AG20443 (cell line): ENCODE results near the gene WNT1.
A peak's percentile ranks its signal among the peaks of the same experiment; 100 is the strongest.

ENCODE experiments used
- DNase-seq: peaks from one replicate; pipeline ENCODE4 v3.0.0; 2012; ENCODE audit warnings: low spot score, mixed read lengths

The WNT1 gene

DNA sequence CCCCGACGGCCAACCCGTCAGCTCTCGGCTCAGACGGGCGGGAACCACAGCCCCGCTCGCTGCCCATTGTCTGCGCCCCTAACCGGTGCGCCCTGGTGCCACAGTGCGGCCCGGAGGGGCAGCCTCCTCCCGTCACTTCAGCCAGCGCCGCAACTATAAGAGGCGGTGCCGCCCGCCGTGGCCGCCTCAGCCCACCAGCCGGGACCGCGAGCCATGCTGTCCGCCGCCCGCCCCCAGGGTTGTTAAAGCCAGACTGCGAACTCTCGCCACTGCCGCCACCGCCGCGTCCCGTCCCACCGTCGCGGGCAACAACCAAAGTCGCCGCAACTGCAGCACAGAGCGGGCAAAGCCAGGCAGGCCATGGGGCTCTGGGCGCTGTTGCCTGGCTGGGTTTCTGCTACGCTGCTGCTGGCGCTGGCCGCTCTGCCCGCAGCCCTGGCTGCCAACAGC, at the start of gene WNT1:
TSS of gene WNT1 (plus strand) at position 32 of the 450 bp plus-strand sequence. CDS start at position 361, 329 bp downstream.
- no peak for DNase-seq

GRCh38 chr12:48929551-48929950, 48.6 kb upstream of the WNT1 start:
- no peak for DNase-seq

DNA sequence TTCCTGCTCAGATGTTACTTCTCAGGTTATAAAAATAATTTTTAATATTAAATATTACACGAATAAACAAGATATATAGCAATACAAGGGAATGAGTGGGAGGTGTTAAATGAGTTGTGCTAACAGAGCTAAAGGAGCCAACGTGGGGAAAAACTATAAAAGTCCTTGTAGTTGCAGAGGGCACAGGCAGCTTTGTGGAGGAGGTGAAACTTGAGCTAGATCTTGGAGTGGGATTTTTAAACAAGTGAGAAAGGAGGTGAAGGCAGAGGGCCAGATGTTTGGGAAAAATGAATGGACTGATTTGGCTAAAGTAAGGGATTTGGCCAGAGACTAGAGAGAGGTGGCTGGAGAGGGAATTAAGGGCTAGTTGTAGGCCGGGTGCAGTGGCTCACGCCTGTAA, 47.6 kb upstream of the WNT1 start:
- no peak for DNase-seq

DNA sequence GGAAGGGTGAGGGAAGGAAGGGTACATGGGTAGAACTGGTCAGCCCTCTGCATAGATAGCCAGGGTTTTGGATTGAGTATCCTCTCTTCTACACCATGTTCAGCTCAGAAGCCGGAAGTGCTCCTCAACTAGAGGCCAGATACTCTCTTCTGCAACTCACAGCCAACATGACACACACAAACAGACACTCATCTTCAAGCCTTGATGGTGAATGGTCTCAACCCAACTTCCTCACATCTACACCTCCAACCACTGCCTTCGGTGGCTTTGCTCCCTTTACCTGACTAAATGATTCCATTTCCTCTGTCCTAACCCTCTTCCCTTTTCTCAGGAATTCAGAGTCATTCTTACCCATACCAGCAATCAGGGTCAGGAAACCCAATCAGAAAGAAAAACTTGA, 45.2 kb upstream of the WNT1 start:
- no peak for DNase-seq

GRCh38 chr12:48933664-48934311, 44.3 kb upstream of the WNT1 start:
- DNase-seq: no peak

DNA sequence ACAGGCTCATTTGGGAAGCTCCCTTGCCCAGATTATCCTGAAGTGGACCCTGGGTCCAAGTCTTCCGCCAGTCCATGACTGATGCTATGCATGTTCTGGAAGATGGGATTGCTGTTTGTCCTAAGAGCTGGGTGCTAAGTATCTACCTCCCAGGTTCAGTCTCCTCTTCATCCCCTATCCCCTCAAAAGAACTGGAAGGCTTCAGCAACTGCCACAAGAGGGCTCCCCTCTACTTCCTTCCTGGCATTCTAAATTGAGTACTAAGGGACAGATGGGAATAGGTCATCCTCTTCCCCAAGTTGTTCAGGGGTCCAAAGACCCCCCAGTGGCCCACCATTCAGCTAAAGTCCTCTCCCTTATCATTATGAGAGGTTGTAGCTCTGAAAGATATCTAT, 43.8 kb upstream of the WNT1 start:
- no peak for DNase-seq

GRCh38 chr12:48936379-48936979, 41.6 kb upstream of the WNT1 start:
- DNase-seq: peak; percentile 93

GRCh38 chr12:48937170-48937569, 41.0 kb upstream of the WNT1 start:
- DNase-seq: no peak

DNA sequence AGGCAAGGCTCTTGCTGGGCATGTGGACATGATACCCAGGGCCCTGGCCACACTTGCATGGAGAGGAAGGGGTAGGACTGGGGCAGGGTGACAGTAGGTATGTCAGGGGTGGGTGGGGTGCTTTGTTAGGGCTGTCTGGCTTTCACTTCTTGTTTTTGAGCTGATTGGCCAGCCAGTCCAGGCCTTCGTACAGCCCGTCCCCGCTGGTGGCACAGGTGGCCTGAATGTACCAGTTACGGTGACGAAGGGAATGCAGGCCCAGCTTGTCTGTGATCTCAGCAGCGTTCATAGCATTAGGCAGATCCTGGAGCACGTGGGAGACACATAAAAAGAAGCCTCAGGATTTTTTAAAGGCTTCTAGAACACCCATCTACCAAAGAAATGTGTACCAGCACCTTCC, 39.3 kb upstream of the WNT1 start:
- no peak for DNase-seq

- no peak for DNase-seq
These were observed 37.9 kb upstream of the WNT1 start for GRCh38 chr12:48940181-48940580.

DNA sequence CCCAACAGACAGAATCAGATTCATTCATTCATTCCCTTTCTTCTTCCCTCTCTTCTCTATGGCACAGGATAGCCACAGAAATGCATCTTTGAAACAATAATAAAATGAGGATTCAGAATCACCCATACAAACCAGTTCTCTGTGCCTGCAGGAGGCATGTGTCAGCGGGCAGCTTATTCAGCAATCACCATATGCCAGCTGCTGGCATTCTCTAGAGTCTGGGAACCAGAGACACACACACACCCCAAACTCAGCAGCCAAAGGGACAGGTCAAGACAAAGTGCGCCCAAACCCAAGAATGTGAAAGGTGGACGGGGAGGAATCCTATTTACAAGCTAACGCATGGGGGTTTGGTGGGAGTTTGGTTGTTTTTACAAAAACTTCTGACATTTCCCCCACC, 34.9 kb upstream of the WNT1 start:
- DNase-seq: no peak

GRCh38 chr12:48946205-48946604, 31.9 kb upstream of the WNT1 start:
- no peak for DNase-seq

DNA sequence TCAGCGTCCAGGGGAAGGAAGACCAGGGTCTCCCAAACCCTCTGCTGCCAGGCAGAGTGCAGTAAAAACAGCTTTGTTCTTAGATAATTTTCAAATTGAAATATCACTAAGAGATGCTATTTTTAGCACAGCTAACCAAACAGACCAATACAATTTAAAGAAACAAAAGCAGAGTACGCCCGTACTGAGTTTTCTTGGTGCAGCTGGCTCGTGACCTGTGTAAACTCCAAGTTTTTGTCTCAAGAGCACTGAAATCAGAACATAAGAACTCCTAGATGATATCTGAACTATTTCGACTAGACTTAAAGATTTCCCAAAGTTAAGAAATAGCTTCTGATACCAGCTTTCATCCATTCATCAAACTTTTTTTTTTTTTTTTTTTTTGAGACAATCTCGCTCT, 31.2 kb upstream of the WNT1 start:
- no peak for DNase-seq

- no peak for DNase-seq
These were observed 30.4 kb upstream of the WNT1 start for GRCh38 chr12:48947727-48948126.

GRCh38 chr12:48952691-48953090, 25.4 kb upstream of the WNT1 start:
- no peak for DNase-seq

DNA sequence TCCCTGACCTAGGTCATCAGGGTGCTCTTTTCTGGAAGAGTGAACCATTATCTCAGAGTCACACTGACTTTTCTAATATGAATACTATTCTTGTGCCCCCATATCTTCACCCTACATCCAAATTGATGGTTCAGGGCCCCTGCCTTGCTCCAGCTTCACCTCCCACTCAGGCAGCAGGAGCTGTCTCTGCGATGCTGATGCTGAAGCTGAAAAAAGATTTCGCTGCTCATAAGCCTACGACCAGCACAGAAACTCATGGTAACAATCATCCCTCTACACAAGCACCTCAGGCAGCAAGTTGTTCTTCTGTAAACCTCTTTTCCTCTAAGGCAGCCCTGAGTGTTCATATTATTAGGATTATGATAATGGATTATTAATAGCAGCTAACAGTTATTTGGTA, 24.1 kb upstream of the WNT1 start:
- no peak for DNase-seq

GRCh38 chr12:48954841-48955501, 23.2 kb upstream of the WNT1 start:
- no peak for DNase-seq

GRCh38 chr12:48956279-48957140, 21.6 kb upstream of the WNT1 start:
- peak; percentile 94 for DNase-seq

DNA sequence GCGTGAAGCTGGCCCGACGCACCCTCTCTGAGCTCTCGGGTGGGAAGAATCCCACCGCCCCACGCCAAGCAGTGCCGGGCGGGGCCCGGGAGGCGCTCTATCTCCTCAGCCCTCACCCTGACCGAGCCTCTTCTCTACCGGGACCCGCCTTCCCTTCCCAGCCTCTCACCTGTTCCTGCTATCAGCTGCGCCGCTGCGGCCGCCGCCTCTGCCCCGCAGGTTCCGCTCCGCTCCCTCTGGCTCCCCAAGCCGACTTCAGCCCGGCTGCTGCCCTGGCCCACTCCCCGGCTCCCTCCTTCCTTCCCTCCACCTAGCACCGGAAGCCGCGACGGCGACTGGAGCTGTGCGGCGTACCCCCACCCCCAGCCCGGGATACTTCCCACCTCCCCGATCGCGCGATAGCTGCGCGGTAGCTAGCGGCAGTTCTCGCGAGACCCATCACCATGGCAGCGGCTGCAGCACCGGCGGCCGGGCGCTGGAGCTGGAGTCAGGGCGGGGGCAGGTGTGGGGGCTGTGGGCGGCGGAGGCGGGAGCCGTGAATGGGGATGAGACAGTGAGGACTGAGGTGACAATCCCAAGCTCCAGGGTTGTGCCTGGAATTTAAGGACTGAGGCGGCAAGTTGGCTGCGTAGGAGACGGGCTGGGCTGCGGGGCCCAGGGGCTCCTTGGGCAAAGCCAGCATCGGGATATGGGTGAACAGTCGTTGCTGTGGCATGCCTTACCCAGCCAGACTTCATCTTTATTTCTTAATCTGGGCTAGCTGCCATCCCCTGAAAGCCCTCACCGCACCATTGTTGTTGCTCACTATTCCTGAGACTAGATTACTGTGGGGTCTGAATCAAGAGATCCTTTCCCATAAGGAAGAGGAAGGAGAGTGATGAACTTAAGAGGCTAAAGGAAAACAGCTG, 20.7 kb upstream of the WNT1 start, which contains the start of gene ARF3:
TSS of gene ARF3 (minus strand) at position 347 of the 908 bp plus-strand sequence. CDS start 16,392 bp downstream, outside the sequence.
- peak; percentile 97 for DNase-seq

DNA sequence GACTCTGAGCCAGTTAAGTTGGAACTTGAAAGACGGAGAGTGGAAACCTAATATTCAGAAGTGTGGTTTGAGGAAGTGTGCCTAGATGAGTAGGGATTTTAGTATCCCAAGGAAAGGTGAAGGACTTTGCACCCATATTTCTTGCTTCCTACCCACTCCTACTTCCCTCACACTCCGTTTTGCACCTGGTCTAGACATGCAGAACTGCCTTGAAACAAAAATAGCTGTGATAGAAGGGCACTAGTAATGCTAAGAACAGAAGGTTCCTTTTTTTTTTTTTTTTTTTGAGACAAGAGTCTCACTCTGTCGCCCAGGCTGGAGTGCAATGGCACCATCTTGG, 20.1 kb upstream of the WNT1 start:
- DNase-seq: no peak

DNA sequence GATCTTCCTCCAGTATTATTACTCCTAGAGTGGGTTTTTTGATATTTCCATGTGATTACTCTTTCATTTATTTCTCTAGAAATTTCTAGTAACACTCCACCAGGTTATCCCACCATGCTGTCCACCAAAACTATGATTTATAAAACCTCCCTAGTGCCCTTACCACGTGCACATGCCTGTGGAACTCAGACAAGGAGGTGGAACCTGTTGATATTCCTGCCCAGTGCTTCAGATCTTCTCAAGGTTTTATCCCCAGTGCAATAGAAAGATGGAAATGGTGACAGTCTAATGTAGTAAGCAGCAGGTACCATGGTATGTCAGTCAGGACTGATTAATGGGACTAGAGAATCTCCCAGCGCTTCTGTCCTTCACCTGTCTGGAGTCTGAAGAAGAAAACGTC, 17.3 kb upstream of the WNT1 start:
- no peak for DNase-seq
